Activated T-cell treated with anti-CD3 and anti-CD28 coated beads for 48 hours (primary cell): ENCODE results near the gene UTP18.
"Not testable (repeated sequence)": the region's sequence is repeated elsewhere in the genome, so short reads cannot be mapped to it uniquely, and the experiment has no call there.

Source experiments
- DNase-seq: peaks from one replicate; pipeline ENCODE4 v3.0.0-alpha.2; 2020; ENCODE audit warnings: low read depth

The UTP18 gene

DNA sequence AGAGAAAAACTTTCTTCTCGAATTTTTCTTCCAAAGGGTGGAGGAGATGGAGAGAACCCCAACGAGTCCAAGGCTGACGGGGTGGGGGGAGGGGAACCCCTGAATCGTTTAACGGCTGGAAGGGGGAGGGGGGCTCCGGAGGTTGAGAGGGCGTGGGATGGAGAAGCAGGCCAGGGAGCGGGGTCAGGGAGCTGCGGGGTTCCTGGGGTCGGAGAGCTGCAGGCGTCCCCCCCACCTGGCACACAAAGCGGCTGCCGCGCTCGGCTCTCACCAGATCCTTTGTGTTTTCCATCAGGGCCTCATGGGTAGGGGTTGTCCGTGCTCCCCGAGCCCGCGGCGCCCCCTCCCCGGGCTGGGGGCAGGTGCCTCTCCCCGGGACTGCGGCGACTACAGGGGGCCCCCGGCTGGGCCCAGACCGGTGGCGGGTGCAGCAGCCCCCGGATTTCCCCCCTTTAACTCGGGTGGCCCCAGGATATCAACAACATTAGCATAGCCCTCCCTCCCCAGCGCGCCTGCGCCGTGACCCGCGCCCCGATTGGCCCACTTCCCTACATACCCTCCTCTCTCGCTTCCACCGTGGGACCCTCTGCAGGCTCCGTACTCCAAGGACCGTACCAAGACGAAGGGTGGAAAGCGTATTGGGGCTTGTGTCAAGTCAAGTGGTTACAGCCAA, 646 bp upstream of the UTP18 start, which contains the start of gene MBTD1:
TSS of gene MBTD1 (minus strand) at position 486 of the 673 bp plus-strand sequence. CDS start 34,888 bp downstream, outside the sequence.
- peak; percentile 89 for DNase-seq

DNA sequence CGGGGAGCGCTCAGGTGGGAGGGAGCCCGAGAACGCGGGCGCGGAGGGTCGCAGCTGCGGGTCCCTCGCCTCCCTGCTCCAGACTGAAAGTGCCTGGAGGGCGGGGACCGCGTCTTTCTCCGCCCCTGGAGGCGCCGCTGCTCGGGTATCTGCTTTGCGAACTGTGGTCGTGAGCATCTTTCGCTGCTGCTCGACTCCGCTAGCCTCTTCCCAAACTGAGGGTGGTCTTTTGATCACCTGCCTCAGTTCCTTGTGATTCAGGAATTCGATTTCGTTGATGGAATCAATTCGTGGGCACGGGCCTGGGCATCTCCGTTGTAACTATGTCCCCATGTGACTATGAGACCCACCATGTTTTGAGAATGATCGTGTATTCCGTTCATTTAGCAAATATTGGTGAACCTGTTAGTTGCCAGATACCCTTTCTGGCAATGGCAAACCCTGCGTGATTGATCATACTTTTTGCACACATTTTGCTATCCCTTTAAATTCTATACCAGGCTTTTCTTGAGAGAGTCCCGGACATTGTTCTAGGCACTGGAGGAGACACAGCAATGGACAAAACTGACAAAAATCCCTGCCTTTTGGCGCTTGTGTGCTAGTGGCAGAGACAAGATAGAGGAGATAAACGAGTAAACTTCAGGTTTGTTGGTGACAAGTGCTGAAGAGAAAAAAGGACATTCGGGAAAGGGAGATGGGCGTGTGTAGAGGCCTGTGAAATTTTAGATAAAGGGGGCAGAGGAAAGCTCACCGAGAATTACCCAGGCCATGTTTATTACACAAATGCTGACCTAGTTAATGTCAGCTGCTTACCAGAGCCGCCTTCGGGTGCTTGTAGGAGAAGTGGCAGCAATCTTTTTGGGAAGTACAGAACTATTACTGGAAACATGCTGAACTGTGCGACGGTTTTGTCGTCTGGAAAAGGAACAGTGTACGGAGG, 948 bp downstream of the UTP18 start:
- DNase-seq: no peak

DNA sequence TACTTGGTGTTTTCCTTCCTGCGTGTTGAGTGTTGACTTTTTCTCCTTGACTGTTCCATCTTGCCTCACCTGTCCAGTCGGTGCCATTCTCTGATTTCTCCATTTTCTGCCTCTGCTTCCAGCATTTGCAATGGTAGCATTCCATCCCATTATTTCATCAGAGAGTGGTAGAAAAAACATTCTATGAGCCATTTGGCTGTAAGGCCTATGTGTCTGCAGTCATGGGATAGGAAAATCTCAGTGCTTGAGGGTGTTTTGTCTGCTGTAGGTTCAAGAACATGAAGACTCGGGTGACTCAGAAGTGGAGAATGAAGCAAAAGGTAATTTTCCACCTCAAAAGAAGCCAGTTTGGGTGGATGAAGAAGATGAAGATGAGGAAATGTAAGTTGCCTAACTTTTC, 2.7 kb downstream of the UTP18 start:
- no peak for DNase-seq

DNA sequence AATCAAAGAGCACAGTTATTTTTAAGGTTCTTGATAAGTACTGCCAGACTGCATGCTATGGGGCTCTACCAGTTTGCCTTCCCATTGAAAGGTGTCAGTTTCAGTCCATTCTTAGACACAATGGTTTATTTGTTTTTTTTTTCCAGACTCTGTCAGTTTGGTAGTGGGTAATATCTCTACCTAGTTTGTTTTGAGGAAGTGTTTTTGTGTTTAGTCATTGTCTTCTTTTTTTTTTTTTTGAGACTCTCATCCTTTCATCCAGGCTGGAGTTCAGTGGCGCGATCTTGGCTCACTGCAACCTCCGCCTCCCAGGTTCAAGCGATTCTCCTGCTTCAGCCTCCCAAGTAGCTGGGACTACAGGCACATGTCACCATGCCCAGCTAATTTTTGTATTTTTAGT, 4.1 kb downstream of the UTP18 start:
- DNase-seq: not testable (repeated sequence)

DNA sequence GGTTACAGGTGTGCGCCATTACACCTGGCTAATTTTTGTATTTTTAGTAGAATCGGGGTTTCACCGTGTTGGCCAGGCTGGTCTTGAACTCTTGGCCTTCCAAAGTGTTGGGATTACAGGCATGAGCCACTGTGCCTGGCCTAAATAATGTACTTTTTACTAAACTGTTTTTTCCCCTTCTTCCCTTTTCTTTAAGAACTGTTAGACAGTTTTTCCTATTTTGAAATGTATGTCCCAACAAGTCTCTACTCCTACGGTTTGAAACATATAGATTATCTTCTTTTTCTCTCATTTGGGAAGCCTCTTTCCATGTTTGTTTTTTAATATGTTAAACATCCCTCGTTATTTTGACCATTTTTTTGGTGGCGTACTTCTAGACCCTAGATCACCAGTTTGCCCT, 9.6 kb downstream of the UTP18 start:
- no peak for DNase-seq

DNA sequence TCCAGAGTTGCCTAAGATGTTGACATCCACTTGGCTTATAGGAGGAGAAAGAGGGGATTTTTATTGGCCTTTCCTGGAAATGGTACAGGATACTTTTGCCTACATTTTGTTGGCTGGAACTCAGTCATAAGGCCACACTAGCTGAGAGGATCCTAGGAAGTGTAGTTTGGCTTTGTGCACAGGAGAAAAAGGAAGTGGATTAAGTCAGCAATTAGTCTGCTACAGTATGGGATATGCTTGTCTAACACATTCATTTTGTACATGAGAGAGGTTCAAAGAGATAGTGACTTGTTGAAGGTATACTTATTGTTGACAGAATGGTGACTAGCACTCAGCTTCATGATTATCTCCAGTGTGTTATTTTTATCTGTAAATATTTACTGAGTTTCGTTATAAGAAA, 10.3 kb downstream of the UTP18 start:
- no peak for DNase-seq

DNA sequence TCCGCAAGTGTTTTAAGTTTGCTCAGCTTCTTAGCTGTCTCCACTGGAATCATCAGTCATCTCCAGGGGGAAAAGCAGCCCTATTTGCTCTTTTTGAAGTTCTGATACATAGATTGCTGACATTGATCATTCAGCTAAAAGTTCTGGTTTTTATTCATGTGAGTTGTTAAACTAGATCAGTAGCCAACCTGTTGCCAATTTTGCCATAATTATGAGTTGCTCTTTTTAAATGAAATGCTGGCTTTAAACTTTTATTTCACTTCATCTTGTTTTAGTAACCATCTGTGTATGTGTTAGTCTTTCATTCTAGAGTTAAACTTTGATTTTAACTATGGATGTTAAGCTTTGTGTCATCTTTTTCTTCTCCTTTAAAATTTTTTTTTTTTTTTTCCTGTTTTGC, 12.5 kb downstream of the UTP18 start:
- DNase-seq: no peak

DNA sequence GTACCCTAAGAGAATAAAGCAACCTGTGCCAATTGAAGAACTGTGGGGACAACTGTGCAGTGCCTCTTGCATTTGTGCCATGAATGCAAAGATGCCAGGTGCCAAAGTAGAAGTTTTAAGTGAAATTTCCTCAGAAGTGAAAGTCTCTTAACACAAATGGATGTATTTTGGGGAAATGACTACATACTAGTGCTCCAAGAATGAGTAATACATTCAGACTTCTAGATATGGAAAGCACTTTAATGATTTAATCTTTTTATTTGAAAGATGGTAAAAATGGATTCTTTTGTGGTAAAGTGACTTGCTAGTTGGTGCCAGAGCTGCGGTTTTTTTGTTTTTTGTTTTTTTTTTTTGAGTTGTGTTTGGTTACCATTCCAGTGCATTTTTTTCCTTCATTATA, 15.0 kb downstream of the UTP18 start:
- DNase-seq: no peak

DNA sequence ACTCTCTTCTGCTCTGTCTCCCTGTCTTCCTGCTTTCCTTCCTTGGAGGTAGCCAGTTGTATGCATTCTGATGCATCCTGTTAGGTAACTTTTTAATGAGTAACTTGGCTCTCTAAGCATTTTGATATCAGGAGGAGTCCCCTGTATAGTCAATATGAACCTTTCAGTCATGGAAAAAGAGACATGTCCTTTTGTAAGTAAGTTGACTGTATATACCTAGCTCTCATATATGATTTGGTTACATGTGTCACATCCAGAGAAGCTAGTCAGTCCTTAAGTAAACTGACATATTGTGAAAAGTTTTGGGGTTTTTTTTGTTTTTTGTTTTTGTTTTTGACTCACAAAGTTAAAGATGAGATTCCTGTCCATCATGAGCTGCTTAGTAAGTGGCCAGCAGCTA, 18.8 kb downstream of the UTP18 start:
- DNase-seq: no peak

DNA sequence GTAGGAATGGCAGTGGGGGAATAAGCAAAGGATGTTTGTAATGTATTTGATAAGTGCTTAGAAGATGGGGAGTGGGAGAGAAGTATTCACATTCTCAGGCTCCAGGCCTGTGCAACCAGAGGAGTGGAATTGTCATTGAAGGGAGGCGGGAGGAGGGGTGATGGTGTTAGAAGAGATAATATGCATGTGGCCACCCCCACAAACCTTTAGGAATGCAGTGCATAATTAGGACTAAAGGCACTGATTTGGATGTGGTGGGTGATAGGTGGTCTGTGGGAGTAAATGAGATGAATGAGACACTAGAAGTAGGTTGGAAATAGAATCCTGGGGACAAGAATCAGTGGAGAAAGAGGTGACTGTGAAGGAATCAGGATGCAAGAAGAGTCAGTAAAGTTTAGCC, 27.1 kb downstream of the UTP18 start:
- no peak for DNase-seq

DNA sequence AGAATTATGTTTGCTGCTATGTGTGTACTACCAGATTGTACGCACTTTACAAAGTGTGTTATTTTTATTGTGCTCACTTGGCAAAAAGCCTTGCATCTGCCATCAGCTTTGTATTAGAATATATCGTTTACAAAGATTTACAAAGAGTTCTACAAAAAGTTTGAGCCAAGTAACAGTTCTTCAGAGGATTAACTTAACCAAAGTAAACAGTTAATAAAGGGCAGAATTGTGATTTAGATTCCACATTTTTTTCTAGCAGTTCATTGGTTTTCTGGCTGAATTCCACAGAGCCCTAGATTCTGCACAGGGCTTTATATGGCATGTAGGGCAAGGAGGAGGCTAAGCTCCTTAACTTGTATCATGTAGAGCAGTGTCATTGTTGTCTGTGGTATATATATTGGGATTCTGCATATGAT, 29.4 kb downstream of the UTP18 start:
- no peak for DNase-seq

DNA sequence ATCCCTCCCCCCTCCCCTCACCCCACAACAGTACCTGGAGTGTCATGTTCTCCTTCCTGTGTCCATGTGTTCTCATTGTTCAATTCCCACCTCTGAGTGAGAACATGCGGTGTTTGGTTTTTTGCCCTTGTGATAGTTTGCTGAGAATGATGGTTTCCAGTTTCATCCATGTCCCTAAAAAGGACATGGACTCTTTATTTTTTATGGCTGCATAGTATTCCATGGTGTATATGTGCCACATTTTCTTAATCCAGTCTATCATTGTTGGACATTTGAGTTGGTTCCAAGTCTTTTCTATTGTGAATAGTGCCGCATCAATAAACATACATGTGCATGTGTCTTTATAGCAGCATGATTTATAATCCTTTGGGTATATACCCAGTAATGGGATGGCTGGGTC, 34.0 kb downstream of the UTP18 start:
- DNase-seq: not testable (repeated sequence)

DNA sequence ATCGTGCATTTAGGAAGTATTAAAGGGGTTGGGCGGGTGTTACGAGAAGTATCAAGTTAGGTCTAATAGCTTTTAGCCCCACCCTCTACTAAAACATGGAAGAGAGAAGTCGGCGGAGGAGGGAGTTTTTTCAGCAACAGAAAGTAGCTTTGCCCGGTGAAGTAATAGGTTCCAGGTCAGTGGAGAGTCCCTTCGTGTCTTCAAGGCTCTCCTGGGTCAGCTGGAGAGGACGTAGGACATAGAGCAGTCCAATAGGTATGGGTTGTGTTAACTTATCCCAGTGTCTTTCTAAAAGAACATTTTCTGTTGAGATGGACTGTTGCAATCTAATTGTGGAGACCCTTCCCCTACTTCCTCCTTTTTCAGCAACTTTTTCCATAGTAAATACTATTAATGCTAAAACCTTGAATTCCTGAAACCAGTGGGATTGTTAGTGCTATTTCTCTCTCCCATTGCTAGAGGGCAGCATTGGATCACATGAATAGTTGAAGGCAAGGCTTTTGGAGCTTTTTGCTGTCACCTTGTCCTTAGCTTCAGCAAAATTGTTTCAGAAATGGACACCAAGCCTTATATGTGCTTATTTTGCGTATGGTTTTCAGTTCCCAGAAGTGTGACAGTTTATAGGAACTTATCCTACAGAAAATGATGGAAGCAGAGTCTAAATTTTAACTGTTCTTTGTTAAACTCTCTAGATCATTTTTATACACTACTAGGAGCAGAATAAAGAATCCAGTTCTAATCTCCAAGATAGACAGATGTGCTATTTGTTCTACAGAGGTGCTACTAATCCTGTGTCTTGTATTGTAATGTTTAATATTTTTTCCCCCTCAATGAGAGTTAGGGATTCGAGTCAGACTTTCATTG, 38.4 kb downstream of the UTP18 start:
- no peak for DNase-seq

DNA sequence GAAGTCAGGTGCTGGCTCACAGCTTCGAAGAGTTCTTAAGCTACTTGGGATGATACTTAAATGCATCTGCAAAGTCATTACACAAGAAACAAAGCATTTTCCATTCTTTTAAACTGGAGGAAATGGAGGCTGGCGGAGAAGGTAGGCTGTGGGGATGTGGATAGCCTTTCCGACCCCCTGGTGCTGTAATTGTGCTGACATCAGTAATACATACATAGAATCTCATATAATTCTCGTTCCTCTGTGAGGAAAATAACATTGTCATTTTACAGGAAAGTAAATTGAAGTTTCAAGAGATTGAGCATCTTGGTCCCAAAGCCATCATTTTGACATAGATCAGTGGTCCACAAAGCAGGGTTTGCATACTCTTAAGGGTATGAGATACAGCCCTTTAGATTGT, 39.5 kb downstream of the UTP18 start:
- no peak for DNase-seq

DNA sequence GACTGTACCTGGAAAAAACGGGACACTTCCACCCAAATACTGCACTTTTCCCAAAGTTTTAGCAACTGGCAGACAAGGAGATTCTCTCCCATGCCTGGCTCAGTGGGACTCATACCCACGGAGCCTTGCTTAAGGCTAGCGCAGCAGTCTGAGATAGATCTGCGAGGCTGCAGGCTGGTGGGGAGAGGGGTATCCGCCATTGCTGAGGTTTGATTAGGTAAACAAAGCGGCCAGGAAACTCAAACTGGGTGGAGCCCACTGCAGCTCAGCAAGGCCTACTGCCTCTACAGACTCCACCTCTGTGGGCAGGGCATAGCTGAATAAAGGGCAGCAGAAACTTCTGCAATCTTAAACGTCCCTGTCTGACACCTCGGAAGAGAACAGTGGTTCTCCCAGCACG, 44.8 kb downstream of the UTP18 start:
- no peak for DNase-seq

DNA sequence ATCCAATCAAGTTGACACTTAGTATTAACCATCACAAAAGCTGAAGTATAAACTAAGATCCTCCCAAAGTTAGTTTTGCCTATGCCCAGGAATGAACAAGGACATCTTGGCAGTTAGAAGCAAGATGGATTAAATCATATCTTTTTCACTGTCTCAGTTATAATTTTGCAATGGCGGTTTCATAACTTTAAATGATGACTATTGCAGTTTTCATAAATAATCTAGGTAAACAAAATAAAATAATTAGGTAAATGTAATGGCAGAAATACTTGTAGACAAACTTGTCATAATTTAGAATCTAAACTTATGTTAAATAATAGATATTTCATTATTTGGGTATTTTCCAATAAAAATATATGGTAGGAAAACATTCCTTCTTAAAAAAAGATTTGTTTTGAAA, 51.7 kb downstream of the UTP18 start:
- not testable (repeated sequence) for DNase-seq

DNA sequence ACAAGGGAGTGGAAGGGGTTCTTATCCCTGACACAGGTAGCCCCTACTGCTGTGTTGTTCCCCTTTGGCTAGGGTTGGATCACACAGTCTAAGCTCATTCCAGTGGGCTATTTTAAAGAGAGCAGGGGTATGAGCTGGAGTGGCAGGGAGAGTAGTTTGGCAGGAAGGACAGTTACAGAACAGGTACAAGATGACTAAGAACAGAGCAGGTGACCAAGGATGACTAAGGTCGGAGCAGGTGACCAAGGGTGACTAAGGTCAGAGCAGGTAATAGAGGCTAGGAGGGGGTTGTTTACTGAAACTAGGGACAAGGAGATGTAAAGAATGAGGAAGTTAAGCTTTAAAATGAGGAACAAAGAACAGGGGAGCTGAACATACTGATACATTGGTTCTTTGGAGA, 58.8 kb downstream of the UTP18 start:
- no peak for DNase-seq

DNA sequence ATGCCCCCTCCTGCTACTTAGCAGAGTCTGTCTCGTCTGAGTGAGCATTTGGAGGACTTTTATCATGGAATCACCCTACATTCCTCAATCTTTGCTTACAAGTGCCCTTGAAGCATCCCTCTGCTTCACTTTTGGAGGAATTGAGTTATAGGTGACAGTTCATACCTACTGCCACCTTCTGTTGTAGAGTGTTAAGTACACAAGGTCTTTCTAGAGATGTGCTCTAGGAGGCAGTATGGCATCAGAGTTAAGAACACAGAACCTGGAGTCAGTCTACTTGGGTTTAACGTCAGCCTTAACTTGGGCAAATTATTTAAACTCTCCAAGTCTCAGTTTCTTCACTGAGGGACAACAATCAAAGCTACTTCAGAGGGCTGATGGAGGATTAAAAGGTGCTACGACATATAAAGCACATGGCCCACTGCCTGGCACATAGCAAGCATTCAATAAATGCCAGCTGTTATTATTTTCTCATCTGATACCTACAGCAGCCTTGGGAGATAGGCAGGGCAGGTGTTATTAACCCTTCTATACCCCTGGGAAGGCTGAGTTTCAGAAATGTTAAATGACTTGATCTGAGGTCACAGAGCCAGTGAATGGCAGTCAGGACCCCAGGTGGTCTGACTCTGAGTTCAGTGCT, 62.2 kb downstream of the UTP18 start:
- DNase-seq: no peak

DNA sequence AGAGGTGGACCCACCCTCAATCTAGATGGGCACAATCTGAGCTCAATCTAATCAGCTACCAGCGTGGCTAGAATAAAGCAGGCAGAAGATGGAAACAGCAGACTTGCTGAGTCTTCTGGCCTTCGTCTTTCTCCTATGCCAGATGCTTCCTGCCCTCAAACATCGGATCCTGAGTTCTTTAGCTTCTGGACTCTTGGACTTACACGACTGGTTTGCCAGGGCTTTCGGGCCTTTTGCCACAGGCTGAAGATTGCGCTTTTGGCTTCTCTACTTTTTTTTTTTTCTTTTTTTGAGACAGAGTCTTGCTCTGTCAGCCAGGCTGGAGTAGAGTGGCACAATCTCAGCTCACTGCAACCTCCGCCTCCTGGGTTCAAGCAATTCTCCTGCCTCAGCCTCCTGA, 65.1 kb downstream of the UTP18 start:
- DNase-seq: no peak

DNA sequence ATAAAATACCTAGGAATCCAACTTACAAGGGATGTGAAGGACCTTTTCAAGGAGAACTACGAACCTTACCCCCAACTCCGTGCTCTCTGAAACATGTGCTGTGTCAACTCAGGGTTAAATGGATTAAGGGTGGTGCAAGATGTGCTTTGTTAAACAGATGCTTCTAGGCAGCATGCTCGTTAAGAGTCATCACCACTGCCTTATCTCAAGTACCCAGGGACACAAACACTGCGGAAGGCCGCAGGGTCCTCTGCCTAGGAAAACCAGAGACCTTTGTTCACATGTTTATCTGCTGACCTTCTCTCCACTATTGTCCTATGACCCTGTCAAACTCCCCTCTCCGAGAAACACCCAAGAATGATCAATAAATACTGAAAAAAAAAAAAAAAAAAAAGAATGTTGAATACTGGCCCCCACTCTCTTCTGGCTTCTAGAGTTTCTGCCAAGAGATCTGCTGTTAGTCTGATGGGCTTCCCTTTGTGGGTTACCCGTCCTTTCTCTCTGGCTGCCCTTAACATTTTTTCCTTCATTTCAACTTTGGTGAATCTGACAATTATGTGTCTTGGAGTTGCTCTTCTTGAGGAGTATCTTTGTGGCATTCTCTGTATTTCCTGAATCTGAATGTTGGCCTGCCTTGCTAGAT, 70.6 kb downstream of the UTP18 start:
- DNase-seq: not testable (repeated sequence)

DNA sequence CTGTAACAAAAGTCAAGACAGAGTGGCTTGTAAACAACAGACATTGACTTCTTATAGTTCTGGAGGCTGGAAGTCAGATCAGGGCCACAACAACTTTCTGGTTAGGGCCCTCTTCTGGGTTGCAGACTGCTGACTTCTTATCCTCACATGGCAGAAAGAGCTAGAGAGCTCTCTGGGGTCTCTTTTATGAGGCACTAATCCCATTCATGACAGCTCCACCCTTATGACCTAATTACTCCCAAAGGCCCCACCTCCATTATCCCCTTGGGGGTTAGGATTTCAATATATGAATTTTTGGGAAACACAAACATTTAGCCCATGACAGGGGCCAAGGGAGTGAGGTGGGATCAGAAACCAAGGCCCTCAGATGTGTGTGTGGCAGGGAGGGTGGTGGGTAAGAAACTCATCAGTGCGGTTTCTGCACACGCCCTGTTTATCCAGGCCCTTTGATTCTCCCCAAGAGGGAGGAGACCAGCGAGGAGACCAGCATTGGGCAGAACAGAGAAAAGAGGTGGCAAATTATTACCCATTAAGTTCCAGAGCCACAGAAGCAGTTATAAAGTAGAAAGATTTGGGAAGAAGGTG, 74.8 kb downstream of the UTP18 start:
- no peak for DNase-seq
